H9 (cell line): ENCODE data around the gene ZNF451. TPM values are rescaled to one million over a fixed set of nuclear protein-coding genes. Genes with fewer than 3 reads are reported as not detected.

Source experiments
- DNase-seq: peaks from one replicate; pipeline ENCODE4 v3.0.0-alpha.2; 2017
- H2AFZ ChIP-seq: one replicate; pipeline ENCODE4 v1.6.1; 2013; ENCODE audit warnings: mild to moderate bottlenecking, low read length, control low read depth, moderate library complexity
- H2AK5ac ChIP-seq: 2 replicates; pipeline ENCODE4 v1.6.1; 2013; ENCODE audit warnings: low read length, control low read depth, mixed read lengths; ENCODE audit not compliant: insufficient read length
- H2BK120ac ChIP-seq: one replicate; pipeline ENCODE4 v1.6.1; 2013; ENCODE audit warnings: low read depth, mild to moderate bottlenecking, low read length, control low read depth, inconsistent platforms; ENCODE audit not compliant: poor library complexity, severe bottlenecking
- H2BK12ac ChIP-seq: 2 replicates; pipeline ENCODE4 v1.6.1; 2013; ENCODE audit warnings: low read length, control low read depth, mixed read lengths, low read depth; ENCODE audit not compliant: insufficient read length
- H2BK15ac ChIP-seq: 2 replicates; pipeline ENCODE4 v1.6.1; 2013; ENCODE audit warnings: low read depth, low read length, control low read depth
- H2BK20ac ChIP-seq: one replicate; pipeline ENCODE4 v1.6.1; 2013; ENCODE audit warnings: low read depth, mild to moderate bottlenecking, low read length, control low read depth, inconsistent platforms; ENCODE audit not compliant: poor library complexity, severe bottlenecking
- H2BK5ac ChIP-seq: 2 replicates; pipeline ENCODE4 v1.6.1; 2013; ENCODE audit warnings: low read length, control low read depth, mixed read lengths; ENCODE audit not compliant: insufficient read length
- H3K14ac ChIP-seq: 2 replicates; pipeline ENCODE4 v1.6.1; 2013; ENCODE audit warnings: low read length, control low read depth; ENCODE audit not compliant: insufficient read depth
- H3K18ac ChIP-seq: 2 replicates; pipeline ENCODE4 v1.6.1; 2013; ENCODE audit warnings: low read depth, mild to moderate bottlenecking, mixed read lengths, low read length, control low read depth; ENCODE audit not compliant: insufficient read length
- H3K23ac ChIP-seq: 2 replicates; pipeline ENCODE4 v1.6.1; 2013; ENCODE audit warnings: low read length, control low read depth, mixed read lengths, low read depth; ENCODE audit not compliant: insufficient read length
- H3K23me2 ChIP-seq: 2 replicates; pipeline ENCODE4 v1.6.1; 2013; ENCODE audit warnings: low read depth, mild to moderate bottlenecking, mixed read lengths, low read length, control low read depth; ENCODE audit not compliant: insufficient read length, poor library complexity, severe bottlenecking
- H3K27ac ChIP-seq: 2 replicates; pipeline ENCODE4 v1.5.1; 2013; ENCODE audit warnings: low read length, control low read depth, mixed read lengths, low read depth; ENCODE audit not compliant: insufficient read length
- H3K27me3 ChIP-seq: 2 replicates; pipeline ENCODE4 v1.6.1; 2013; ENCODE audit warnings: low read length, control low read depth, inconsistent platforms; ENCODE audit not compliant: insufficient read depth
- H3K4ac ChIP-seq: 2 replicates; pipeline ENCODE4 v1.6.1; 2013; ENCODE audit warnings: low read depth, mild to moderate bottlenecking, control low read depth, inconsistent platforms, low read length, moderate library complexity
- H3K4me1 ChIP-seq: 2 replicates; pipeline ENCODE4 v1.6.1; 2013; ENCODE audit warnings: low read length, control low read depth, inconsistent platforms; ENCODE audit not compliant: insufficient read depth
- H3K4me2 ChIP-seq: 2 replicates; pipeline ENCODE4 v1.6.1; 2013; ENCODE audit warnings: low read length, control low read depth, mixed read lengths; ENCODE audit not compliant: insufficient read length, insufficient read depth
- H3K56ac ChIP-seq: 2 replicates; pipeline ENCODE4 v1.6.1; 2013; ENCODE audit warnings: low read depth, mild to moderate bottlenecking, mixed read lengths, low read length, control low read depth; ENCODE audit not compliant: insufficient read length
- H3K79me1 ChIP-seq: 2 replicates; pipeline ENCODE4 v1.6.1; 2013; ENCODE audit warnings: low read depth, mild to moderate bottlenecking, moderate library complexity, low read length, control low read depth, inconsistent platforms; ENCODE audit not compliant: insufficient read depth, poor library complexity, severe bottlenecking
- H3K79me2 ChIP-seq: 2 replicates; pipeline ENCODE4 v1.6.1; 2013; ENCODE audit warnings: low read length, control low read depth, inconsistent platforms; ENCODE audit not compliant: insufficient read depth
- H3K9ac ChIP-seq: 2 replicates; pipeline ENCODE4 v1.6.1; 2013; ENCODE audit warnings: low read length, control low read depth, mixed read lengths; ENCODE audit not compliant: insufficient read length; ENCODE audit errors: extremely low read depth
- H3K9me3 ChIP-seq: one replicate; pipeline ENCODE4 v1.6.1; 2013; ENCODE audit warnings: low read depth, low read length, inconsistent platforms; ENCODE audit not compliant: control insufficient read depth
- H3T11ph ChIP-seq: one replicate; pipeline ENCODE4 v1.6.1; 2013; ENCODE audit warnings: mild to moderate bottlenecking, low read length, control low read depth, inconsistent platforms
- H4K20me1 ChIP-seq: one replicate; pipeline ENCODE4 v1.6.1; 2013; ENCODE audit not compliant: control insufficient read depth, insufficient read length, insufficient read depth
- H4K5ac ChIP-seq: 2 replicates; pipeline ENCODE4 v1.6.1; 2013; ENCODE audit warnings: low read depth, mild to moderate bottlenecking, mixed read lengths, low read length, control low read depth; ENCODE audit not compliant: insufficient read length
- H4K8ac ChIP-seq: replicated peaks from 2 replicates; pipeline ENCODE4 v1.6.1; 2013; ENCODE audit warnings: low read length, control low read depth, mixed read lengths, low read depth; ENCODE audit not compliant: insufficient read length
- H4K91ac ChIP-seq: 2 replicates; pipeline ENCODE4 v1.6.1; 2013; ENCODE audit warnings: low read depth, mild to moderate bottlenecking, moderate library complexity, mixed read lengths, low read length, control low read depth; ENCODE audit not compliant: insufficient read length
- H3K27ac Mint-ChIP-seq, 3 experiments: 2 replicates in 2 of 3; 3 replicates in 1 of 3; pipeline ENCODE4 v1.8.0; 2020 to 2021; ENCODE audit warnings: mixed read lengths in 3 of 3, mild to moderate bottlenecking in 1 of 3, moderate library complexity in 1 of 3
- H3K27me3 Mint-ChIP-seq: 2 replicates; pipeline ENCODE4 v1.8.0; 2021; ENCODE audit warnings: low read depth, mild to moderate bottlenecking, moderate library complexity, mixed read lengths
- H3K36me3 Mint-ChIP-seq, 3 experiments: 2 replicates in 2 of 3; 3 replicates in 1 of 3; pipeline ENCODE4 v1.8.0; 2020 to 2021; ENCODE audit warnings: low read depth in 3 of 3, mixed read lengths in 3 of 3; ENCODE audit not compliant: insufficient read depth in 1 of 3
- H3K4me1 Mint-ChIP-seq, 2 experiments: 2 replicates each; pipeline ENCODE4 v1.8.0; 2020; ENCODE audit warnings: mixed read lengths in 2 of 2
- H3K4me3 Mint-ChIP-seq, 2 experiments: 2 replicates in 1 of 2; 3 replicates in 1 of 2; pipeline ENCODE4 v1.8.0; 2020 to 2021; ENCODE audit warnings: mild to moderate bottlenecking in 2 of 2, mixed read lengths in 2 of 2, moderate library complexity in 1 of 2
- H3K9me3 Mint-ChIP-seq, 2 experiments: 2 replicates in 1 of 2; 3 replicates in 1 of 2; pipeline ENCODE4 v1.8.0; 2020; ENCODE audit warnings: mild to moderate bottlenecking in 2 of 2, mixed read lengths in 2 of 2, moderate library complexity in 1 of 2
- WGBS: extraction: QIAGEN DNeasy Blood & Tissue Kit; methylation state at CpG from one replicate; pipeline ENCODE4 v1.1.7; 2013; ENCODE audit warnings: missing lambda C conversion rate, low lambda C conversion rate, mixed read lengths; ENCODE audit not compliant: insufficient read length; ENCODE audit errors: extremely low coverage; 5-methylcytosine and 5-hydroxymethylcytosine counted together
- total RNA-seq: library from RNA; stranded (reverse); gene quantifications from 2 replicates; pipeline ENCODE4 v1.2.1, GENCODE V29; 2021
- TF ChIP-seq, protein P1 (sequence below): fragments of 200-600 bp; sonication (generic); conservative IDR thresholded peaks from 3 replicates; pipeline ENCODE4 v1.8.0; 2021; ENCODE audit warnings: antibody characterized with exemption, mild to moderate bottlenecking

The ZNF451 gene
- total RNA-seq, 1 experiment from 2014 or later: 71.2 TPM

GRCh38 chr6:57174511-57174907 lies 84.5 kb downstream of the ZNF451 start:
- Histone ChIP-seq H3T11ph (no peak overlapping the region), H2AK5ac (no peak overlapping the region), H2BK5ac (no peak overlapping the region), H3K9me3 (no peaks in the 10 kb centered on the region), H3K23ac (no peak overlapping the region), H4K8ac (no peak overlapping the region), H2BK120ac (no peak overlapping the region), H3K4ac (no peak overlapping the region), H3K4me1 (no peaks in the 10 kb centered on the region), H3K79me2 (peaks cover 16% of the 10 kb centered on the region; the same call in 1 of the 2 replicates), H4K5ac (no peak overlapping the region), H3K27ac (no peak overlapping the region), H4K91ac (no peak overlapping the region), H3K9ac (no peak overlapping the region), H2BK15ac (no peak overlapping the region), H3K23me2 (peaks cover 11% of the 10 kb centered on the region), H3K27me3 (no peaks in the 10 kb centered on the region; the same call in 1 of the 2 replicates), H3K56ac (no peak overlapping the region), H4K20me1 (no peaks in the 10 kb centered on the region), H3K4me2 (peak overlapping the region; percentile 95), H2BK12ac (no peak overlapping the region), H2AFZ (no peak overlapping the region), H3K79me1 (no peaks in the 10 kb centered on the region), H3K18ac (no peak overlapping the region), H3K14ac (no peak overlapping the region), H2BK20ac (no peak overlapping the region)
- Mint-ChIP-seq H3K4me3 (peak overlapping the region; percentile 83 to 94; a peak in 3 of 5 replicates), H3K27ac (no peak overlapping the region), H3K27me3 (no peaks in the 10 kb centered on the region), H3K4me1 (peaks cover 34 to 41% of the 10 kb centered on the region in 2 experiments), H3K36me3 (no peaks in the 10 kb centered on the region; a peak in 1 of 7 replicates), H3K9me3 (no peaks in the 10 kb centered on the region; a peak in 1 of 5 replicates)
- TF ChIP-seq, protein P1, sequence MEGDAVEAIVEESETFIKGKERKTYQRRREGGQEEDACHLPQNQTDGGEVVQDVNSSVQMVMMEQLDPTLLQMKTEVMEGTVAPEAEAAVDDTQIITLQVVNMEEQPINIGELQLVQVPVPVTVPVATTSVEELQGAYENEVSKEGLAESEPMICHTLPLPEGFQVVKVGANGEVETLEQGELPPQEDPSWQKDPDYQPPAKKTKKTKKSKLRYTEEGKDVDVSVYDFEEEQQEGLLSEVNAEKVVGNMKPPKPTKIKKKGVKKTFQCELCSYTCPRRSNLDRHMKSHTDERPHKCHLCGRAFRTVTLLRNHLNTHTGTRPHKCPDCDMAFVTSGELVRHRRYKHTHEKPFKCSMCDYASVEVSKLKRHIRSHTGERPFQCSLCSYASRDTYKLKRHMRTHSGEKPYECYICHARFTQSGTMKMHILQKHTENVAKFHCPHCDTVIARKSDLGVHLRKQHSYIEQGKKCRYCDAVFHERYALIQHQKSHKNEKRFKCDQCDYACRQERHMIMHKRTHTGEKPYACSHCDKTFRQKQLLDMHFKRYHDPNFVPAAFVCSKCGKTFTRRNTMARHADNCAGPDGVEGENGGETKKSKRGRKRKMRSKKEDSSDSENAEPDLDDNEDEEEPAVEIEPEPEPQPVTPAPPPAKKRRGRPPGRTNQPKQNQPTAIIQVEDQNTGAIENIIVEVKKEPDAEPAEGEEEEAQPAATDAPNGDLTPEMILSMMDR: no peak
- no peak for DNase-seq
- WGBS: no CpG with 5 or more reads among the region's 3 CpGs
